ENCODE data around the gene GJC1.

GJC1 gene

GRCh38 chr17:44777394-44778348 is 52.4 kb downstream of the GJC1 start:
- no peak for DNase-seq (ENCODE audit: low read depth)

GRCh38 chr17:44776628-44777393 is 53.3 kb downstream of the GJC1 start:
- no peak for DNase-seq (ENCODE audit: low read depth)

- DNase-seq (ENCODE audit: low read depth): peak; percentile 98
These were observed 54.1 kb downstream of the GJC1 start for GRCh38 chr17:44775838-44776621.

- no peak for DNase-seq (ENCODE audit: low read depth)
These were observed 54.8 kb downstream of the GJC1 start for GRCh38 chr17:44775136-44775837.

- DNase-seq (ENCODE audit: low read depth): peak; percentile 82
These were observed 55.6 kb downstream of the GJC1 start for GRCh38 chr17:44774271-44775135.

- no peak for DNase-seq (ENCODE audit: low read depth)
These were observed 56.9 kb downstream of the GJC1 start for GRCh38 chr17:44773140-44773539.

- no peak for DNase-seq (ENCODE audit: low read depth)
These were observed 57.6 kb downstream of the GJC1 start for GRCh38 chr17:44772308-44773045.

- DNase-seq (ENCODE audit: low read depth): no peak
These were observed 59.7 kb downstream of the GJC1 start for GRCh38 chr17:44770166-44770925.

GRCh38 chr17:44769647-44770084 is 60.4 kb downstream of the GJC1 start:
- no peak for DNase-seq (ENCODE audit: low read depth)

GRCh38 chr17:44769230-44769629 is 60.9 kb downstream of the GJC1 start:
- DNase-seq (ENCODE audit: low read depth): no peak

GRCh38 chr17:44768505-44769142 is 61.5 kb downstream of the GJC1 start:
- no peak for DNase-seq (ENCODE audit: low read depth)

GRCh38 chr17:44767493-44767892 is 62.6 kb downstream of the GJC1 start:
- no peak for DNase-seq (ENCODE audit: low read depth)

- no peak for DNase-seq (ENCODE audit: low read depth)
These were observed 63.6 kb downstream of the GJC1 start for GRCh38 chr17:44766409-44767038.

- DNase-seq (ENCODE audit: low read depth): no peak
These were observed 64.1 kb downstream of the GJC1 start for GRCh38 chr17:44765965-44766364.

- DNase-seq (ENCODE audit: low read depth): no peak
These were observed 66.9 kb downstream of the GJC1 start for GRCh38 chr17:44763170-44763569.

GRCh38 chr17:44761932-44762810 is 67.9 kb downstream of the GJC1 start:
- DNase-seq (ENCODE audit: low read depth): no peak
